OCI-LY3 (cell line): ENCODE data around the gene LPP.

Source experiments
- EZH2phosphoT487 ChIP-seq: fragments of 200-600 bp; shearing (Covaris generic); IDR thresholded peaks from 2 replicates; pipeline ENCODE4 v1.6.1; 2018; ENCODE audit warnings: antibody characterized with exemption, mixed run types, low read depth
- TF ChIP-seq, protein P1 (sequence below): fragments of 200-600, 300-600 bp; sonication (generic); IDR thresholded peaks from 2 replicates; pipeline ENCODE4 v1.5.1; 2014; ENCODE audit warnings: antibody characterized with exemption, low read length, low read depth

DNA sequence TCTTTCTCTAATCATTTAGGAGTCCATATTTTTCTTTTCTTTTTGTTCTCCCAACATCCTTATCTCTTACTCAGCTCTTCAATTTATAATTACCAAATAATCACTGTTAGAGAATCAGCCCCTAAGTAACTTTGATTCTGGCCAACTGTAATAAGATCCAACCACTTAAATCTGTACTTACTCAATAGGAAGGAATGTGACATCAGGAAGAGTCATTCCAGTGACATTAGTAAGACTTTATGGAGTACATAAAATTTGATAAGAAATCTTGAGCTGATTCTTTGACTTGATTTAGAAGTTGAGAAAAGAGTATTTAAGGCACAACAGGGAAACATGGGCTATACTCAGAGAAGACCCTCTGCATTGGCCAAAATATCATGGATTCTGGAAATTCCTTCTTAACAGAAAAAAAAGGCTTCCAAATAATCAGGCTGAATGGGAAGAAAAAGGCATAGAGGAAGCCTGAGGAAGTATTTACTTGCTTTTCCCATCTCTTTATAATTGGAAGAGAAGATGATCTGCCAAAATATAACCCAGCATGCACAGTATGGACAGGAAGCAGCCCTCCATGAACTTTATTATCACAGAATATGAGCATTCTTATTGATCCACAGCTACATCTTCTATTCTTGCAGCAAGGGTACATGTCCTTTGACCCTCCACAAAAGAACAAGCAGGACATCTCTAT is 728.1 kb downstream of the LPP start:
- TF ChIP-seq, protein P1, sequence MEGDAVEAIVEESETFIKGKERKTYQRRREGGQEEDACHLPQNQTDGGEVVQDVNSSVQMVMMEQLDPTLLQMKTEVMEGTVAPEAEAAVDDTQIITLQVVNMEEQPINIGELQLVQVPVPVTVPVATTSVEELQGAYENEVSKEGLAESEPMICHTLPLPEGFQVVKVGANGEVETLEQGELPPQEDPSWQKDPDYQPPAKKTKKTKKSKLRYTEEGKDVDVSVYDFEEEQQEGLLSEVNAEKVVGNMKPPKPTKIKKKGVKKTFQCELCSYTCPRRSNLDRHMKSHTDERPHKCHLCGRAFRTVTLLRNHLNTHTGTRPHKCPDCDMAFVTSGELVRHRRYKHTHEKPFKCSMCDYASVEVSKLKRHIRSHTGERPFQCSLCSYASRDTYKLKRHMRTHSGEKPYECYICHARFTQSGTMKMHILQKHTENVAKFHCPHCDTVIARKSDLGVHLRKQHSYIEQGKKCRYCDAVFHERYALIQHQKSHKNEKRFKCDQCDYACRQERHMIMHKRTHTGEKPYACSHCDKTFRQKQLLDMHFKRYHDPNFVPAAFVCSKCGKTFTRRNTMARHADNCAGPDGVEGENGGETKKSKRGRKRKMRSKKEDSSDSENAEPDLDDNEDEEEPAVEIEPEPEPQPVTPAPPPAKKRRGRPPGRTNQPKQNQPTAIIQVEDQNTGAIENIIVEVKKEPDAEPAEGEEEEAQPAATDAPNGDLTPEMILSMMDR: no peak
- no peak for TF ChIP-seq EZH2phosphoT487
